SU-DHL-6 (cell line): Measurements from ENCODE around the gene TELO2.

Experiments
- CTCF ChIP-seq: fragments of 200-600 bp; sonication (generic); IDR thresholded peaks from one replicate; pipeline ENCODE4 v1.5.1; 2017; ENCODE audit warnings: antibody characterized with exemption, mild to moderate bottlenecking, low read length, moderate library complexity; ENCODE audit not compliant: insufficient read depth, poor library complexity, severe bottlenecking
- EZH2phosphoT487 ChIP-seq: fragments of 200-600 bp; sonication (generic), shearing (Covaris generic); conservative IDR thresholded peaks from 2 replicates; pipeline ENCODE4 v1.6.1; 2018; ENCODE audit warnings: mild to moderate bottlenecking, antibody characterized with exemption, low read length, moderate library complexity, mixed read lengths

GRCh38 chr16:1556254-1556653, 63.1 kb downstream of the TELO2 start:
- no peak for TF ChIP-seq CTCF
- TF ChIP-seq EZH2phosphoT487, result no peak
